Fibroblast of mammary gland (primary cell): Measurements from ENCODE around the gene GSE1.

Experiments
- DNase-seq: peaks from one replicate; pipeline ENCODE4 v3.0.0-alpha.2; 2010; ENCODE audit warnings: low read depth
- H3K4me3 ChIP-seq: 2 replicates; pipeline ENCODE4 v1.5.1; 2011; ENCODE audit warnings: low read depth, mild to moderate bottlenecking, low read length, moderate library complexity; ENCODE audit not compliant: control insufficient read depth
- CTCF ChIP-seq: conservative IDR thresholded peaks from 2 replicates; pipeline ENCODE4 v1.5.1; 2011; ENCODE audit warnings: low read depth, low read length, inconsistent platforms; ENCODE audit not compliant: control insufficient read depth, insufficient read depth

The GSE1 gene

DNA sequence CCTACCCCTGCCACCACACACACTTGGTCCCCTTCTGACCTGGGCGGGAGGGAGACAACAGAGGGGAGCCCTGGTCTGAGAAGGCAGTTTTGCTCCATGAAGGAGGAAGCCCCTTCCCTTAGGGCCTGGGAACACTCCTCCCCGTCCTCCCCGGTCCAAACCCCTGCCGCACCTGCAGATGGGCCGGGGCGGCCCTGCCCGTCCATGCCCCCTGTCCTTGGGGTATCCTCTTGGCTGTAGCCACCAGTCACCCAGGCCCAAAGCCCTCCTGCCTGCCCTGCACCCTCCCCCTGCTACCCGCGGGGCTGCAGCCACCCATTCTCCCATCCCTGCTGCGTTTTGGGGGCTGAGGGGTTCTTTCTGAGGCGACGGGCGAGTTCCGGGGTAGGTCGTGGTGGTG, 33.9 kb downstream of the GSE1 start:
- H3K4me3 ChIP-seq: no peak overlapping the region
- no peak for DNase-seq

GRCh38 chr16:85648070-85648714, 35.1 kb downstream of the GSE1 start:
- no peak for DNase-seq
- no peak for TF ChIP-seq CTCF
- H3K4me3 ChIP-seq: no peak overlapping the region

More for the DNA sequence above, 33.9 kb downstream of the GSE1 start:
- TF ChIP-seq CTCF: no peak

DNA sequence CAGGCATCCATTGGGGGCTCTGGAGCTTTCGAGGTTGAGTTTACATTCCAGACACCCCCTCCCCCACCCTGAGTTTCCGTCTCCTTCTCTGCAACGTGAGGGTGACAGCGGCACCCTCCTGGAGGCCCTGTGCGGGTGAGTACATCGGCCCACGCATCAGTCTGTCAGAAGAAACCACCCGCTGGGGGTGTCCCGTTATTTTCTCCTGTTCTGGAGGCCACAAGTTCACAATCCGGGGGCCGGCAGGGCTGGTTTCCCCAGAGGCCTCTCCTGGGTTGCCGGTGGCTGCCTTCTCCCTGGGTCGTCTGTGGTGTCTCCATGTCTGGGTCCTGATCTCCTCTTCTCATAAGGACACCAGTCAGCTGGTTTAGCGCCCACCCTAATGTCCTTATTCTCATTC, 35.7 kb downstream of the GSE1 start:
- DNase-seq: no peak
- no peak for TF ChIP-seq CTCF
- H3K4me3 ChIP-seq: no peak overlapping the region

DNA sequence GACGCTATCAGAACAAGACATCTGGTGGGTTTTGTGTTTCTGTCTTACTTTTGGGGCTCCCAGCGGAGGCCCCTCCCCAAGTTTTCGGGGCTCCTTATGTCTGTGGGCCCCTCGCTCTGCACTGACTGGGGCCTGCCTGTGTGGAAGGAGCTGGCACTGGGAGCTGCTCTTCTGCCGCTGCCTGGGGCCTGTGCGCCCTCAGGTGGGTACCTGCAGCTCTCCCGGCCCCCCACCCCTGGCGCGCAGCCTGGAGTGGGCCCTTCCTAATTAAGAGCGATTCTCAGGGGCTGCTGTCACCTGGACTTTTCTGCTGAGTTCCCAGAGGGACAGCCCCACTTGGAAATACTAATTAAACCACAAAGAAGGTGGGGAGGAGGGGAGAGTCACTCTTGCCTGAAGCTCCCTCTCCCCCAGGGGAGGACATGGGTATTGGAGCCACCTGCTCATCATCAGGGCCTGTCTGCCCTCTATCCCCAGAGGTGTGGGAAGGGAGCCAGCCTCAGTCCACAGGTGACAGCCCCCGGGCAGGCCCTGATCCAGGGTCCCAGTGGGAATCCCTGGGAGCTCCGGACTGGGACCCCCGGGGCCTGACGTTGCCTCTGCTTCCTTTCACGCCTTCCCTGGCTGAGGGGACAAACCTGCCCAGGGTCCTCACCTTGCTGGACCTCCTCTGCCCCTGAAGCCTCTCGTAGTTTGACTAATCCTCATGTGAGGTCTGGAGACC, 36.5 kb downstream of the GSE1 start:
- no peak overlapping the region for H3K4me3 ChIP-seq
- TF ChIP-seq CTCF: no peak
- no peak for DNase-seq

DNA sequence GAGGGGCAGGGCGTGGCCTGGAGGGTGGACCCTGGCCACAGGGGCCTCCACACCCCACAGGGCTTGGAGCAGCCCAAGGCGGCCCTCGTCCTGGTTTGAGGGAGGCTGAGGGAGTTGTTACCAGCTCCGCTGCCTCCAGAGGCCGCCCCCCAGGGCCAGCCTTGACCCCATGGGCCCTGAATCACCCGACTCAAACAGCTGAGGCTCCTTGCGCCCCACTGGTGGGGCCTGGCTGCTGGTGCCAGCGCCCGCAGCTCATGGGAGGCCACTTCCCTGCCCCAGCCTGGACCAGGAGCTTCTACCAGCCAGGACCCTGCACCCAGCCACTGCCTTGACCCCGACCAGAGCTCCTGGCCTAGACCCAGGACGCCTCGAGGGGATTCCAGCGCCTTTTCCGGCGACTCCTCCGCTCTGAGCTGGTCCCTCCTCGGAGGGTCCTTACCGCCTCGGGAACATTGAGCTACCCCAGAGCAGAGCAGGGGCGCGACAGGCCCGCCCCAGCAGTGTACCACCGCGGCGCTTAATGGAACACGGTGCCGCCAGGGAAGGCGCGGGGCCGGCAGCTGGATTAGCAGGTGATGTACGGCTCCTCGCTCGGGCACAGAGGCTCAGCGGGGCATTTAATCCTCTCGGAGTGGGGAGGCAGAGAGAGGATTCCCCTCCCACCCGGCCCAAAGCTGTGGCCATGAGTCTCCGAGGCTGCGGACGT, 37.2 kb downstream of the GSE1 start:
- DNase-seq: no peak
- no peak overlapping the region for H3K4me3 ChIP-seq
- TF ChIP-seq CTCF: no peak

- TF ChIP-seq CTCF: no peak
- DNase-seq: no peak
- H3K4me3 ChIP-seq: no peak overlapping the region
Measured at GRCh38 chr16:85650844-85651628, 37.9 kb downstream of the GSE1 start.
